NCI-H1048 (cell line): ENCODE measurements around the gene CYP27B1.

Source experiments
- DNase-seq: peaks from one replicate; lab custom pipeline; 2025; lab: John Stamatoyannopoulos, UW

CYP27B1 gene, protein sequence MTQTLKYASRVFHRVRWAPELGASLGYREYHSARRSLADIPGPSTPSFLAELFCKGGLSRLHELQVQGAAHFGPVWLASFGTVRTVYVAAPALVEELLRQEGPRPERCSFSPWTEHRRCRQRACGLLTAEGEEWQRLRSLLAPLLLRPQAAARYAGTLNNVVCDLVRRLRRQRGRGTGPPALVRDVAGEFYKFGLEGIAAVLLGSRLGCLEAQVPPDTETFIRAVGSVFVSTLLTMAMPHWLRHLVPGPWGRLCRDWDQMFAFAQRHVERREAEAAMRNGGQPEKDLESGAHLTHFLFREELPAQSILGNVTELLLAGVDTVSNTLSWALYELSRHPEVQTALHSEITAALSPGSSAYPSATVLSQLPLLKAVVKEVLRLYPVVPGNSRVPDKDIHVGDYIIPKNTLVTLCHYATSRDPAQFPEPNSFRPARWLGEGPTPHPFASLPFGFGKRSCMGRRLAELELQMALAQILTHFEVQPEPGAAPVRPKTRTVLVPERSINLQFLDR

DNA sequence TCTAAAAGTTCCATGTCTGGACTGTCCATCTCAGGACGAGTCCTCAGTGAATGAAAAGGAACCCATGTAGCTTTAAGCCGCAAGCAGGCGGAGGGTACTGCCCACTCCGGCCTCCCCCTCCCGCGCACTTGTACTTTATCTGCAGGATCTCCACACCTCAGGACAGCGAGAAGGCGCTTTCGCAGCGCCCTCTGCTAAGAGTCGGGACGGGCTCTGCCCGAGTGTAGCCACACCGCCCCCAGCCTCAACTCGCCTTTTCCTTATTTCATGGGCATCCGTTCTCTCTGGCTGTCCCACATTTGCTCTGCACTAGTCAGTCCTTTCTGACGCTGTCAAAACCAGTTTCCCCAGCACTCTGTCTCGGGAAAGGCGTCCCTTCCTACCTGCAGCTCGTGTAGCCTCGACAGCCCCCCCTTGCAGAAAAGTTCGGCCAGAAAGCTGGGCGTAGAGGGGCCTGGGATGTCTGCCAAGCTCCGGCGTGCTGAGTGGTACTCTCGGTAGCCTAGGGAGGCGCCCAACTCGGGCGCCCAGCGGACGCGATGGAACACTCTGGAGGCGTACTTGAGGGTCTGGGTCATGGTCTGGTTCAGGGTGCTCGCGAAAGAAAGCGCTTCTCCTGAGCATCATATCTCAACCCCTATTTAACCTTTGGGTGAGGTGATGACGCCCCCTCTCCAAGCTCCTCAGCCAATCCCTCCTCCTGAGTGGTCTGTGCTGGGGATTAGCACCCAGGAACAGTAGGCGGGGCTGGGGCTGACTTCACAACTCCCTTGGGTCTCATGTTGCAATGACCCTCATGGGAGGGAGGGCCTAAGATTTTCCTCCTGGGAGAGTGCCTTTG is at the start of gene CYP27B1:
TSS of gene CYP27B1 (minus strand) at position 615 of the 841 bp plus-strand sequence. CDS start at position 578, 37 bp downstream.
- DNase-seq = no peak

DNA sequence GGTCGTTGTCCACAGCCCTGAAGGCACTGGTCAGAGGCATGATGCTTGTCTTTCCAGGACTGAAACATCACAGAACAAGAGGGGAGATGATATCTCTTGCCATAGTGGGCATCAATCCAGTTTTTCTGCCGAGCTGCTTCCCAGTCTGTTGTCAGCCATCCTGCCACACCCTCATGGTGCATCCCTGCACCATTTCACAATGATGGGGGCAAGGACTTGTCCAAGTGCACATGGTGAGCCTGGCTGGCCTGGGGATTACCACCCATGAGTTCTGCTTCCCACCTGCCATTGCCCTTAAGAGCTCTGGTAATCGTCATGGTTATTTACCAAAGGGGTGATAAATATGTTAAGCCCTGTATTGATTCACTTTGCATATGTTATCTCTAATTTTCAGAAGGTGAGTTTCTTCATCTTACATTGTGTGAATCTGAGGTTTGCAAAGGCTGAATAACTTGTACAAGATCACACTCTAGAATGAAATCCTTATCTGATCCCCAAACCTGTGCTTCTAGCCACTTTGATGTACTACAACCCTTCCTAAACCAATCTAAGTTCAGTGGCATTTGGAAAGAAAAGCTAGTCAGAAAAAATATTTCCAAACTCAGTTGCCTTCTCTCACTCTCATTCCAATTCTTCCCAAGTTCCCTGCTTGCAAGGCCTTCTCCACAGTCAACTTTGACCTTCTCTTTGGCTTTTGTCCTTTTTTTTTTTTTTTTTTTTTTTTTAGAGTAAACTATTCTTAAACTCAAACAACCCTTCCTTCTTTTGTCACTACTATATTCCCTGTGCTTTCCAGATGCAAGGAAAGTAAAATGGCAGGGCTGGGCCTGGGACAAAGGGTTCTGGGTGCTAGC is 49.4 kb upstream of the CYP27B1 start:
- DNase-seq = no peak

DNA sequence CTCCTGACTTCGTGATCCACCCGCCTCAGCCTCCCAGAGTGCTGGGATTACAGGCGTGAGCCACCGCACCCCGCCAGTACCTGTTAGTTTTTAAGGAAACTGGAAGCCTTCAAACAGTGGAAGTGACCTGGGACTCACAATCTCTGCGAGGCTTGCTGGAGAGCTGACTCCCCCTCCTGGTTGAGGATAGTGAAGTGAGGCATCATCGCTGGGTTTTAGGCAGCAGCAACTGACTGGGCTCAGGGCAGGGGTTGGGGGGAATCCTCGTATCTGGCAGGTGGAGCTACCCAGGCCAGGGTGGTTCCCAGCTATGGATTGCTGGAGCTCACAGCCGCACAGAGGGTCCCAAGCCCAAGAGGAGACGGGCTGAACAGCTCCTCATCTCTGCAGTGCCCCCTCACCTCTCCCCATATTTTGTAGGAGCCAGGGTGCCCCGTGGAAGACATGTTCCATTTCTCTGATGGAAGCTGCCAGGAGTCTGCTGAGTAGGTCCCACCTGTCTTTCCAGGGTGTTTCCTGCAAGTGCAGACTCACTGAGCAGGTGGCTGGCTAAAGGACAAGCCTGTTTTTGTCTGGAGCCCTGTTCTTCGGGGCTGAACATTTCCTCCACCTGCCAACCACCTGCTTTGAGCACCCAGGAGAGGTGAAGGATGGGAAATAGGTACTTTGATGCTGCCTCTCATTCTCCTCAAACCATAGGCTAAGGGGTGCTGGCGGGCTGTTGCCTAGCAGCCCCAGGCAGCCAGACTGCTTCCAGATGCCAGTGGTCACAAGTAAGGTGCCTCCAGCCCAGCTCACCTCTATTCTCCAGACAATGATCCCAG is 48.5 kb upstream of the CYP27B1 start:
- DNase-seq = no peak

DNA sequence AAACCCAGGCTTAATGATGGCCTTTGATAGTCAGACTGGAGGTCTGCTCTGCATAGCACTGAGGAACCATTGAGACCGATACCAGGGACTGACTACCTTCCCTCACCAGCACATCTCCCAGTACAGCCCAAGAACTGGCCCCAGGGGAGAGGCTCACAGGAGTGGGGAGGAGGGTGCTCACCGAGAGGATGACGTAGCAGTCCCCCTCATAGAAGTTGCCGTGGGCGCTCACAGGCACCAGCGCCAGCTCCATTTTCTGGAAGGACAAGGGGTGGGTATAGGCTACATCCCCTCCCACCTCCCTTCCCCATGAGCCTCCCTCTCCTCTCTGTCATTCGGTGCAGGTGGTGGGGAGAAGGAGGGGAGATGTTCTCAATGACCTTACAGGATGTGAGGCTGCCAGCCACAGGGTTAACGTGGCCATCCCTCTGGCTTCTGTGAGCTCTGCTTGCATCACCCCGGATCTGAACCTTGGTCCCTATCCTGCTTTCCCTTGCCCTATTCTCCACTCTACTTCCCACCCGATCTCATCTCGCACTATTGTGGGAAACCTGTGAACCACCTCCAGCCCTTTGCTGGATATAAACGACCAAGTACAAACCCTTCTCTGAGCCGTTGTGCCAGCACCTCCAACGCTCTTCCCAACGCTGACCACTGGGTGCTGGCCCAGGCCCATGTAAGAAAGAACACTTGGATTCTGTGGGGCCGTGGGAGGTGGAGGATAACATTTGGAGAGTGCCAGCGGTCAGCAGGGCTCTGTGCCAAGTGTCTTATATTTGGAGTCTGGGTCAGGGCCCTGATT is 47.3 kb upstream of the CYP27B1 start:
- DNase-seq = no peak

DNA sequence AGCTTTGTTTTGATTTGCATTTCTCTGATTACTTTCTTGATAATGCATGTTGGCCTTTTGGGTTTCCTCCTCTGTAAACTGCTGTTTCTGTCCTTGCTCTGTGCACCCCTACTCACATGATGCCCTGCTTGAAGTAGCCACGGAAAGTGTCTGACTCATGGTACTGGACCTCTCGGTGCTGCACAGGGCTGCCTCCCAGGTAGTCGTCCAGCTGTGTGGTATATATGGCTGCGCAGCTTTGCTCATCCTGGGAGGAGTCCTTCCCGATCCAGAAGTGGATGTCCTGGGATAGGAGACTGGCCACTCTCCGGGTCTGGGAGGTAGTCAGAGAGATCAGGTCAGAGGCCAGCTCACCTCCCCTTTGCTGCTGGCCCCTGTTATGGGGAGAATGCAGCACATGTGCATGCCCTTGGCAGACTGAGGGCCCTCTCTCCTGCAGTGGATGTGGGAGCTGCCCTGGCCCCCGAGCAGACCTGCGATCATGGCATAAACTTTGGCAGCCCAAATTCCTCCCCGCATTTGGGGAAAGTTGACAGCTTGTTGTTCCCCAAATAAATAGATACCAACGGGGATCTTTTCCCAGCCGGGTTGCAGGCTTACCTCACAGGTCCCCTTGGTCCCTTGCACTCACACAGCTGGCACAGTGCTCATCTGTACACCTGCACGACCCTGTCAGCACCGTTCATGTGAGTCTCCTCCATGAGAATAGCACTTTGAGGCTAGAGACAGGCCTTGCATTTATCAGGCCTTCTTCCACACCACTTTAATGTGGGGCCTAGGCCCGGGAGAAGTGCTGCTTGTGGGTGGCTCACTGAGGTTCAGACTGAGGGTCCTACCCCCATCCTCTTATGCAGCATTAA is 46.5 kb upstream of the CYP27B1 start:
- DNase-seq = no peak

DNA sequence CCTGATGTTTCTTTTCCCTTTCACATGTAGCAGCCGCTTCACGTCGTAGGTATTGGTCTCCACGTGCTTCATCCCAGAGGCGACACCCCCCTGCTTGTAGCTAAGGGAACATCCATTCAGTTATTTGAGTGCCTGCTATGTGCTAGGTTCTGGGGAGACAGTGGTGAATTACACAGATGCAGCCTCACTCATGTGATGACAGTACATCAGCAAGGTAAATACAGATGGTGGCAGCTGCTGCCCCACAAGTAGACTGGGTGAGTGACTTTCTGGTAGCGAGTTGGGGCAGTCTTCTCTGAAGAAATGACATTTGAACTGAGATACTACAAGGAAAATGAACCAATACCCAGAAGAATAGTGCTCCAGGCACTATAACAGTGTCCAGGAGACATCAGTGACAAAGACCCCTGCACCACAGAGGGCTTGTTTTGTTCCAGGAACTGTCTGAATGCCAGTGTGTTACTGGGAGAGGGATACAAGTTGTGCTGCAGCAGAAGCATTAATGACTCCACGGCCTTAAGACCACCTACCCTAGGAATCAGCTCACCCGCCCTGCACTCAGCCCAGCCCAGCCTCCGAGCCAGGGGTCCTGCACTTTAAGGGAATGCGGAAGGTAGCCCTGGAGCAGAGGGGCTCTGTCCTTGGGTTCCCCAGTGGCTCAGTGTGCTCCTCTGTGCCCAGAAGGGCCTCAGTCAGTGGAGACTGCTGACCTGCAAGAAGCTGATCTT is 44.3 kb upstream of the CYP27B1 start:
- no peak for DNase-seq

DNA sequence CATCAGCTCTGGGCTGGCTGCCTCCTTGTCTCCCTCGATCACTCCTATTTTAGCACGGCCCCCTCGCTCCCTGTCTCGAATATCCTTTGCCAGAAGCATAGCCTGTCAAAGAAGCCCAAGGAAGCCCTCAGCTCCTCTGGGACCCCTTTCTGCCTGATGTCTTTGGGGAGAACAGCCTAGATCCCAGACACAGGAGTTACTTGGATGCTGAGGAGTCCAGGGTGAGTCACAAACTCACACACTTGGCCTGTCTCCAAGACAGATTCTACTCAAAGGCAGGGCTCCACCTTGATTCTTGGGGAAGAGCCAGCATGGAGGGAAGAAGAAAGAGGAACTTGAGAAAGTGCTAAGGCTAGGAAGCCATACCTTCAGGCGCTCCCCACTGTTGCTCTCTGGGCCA is 43.6 kb upstream of the CYP27B1 start:
- DNase-seq = no peak

DNA sequence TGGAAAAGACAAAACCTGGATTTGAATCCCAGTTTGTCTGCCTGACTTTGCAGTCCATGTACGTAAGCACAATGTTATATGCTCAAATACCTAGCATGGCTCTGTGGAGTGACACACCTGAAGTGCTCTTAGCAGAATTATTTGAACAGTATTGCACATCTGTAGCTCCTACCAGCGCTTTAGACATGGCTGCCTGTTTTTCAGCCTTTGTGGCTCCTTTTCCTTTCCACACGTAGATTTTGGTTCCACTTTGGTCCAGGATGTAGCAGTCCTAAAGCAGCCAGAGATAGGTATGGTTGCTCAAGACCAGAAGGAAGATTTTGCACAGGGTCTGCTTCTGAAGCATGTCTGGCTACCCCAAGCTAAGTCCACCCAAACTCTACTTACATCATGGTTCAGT is 42.5 kb upstream of the CYP27B1 start:
- DNase-seq = no peak

DNA sequence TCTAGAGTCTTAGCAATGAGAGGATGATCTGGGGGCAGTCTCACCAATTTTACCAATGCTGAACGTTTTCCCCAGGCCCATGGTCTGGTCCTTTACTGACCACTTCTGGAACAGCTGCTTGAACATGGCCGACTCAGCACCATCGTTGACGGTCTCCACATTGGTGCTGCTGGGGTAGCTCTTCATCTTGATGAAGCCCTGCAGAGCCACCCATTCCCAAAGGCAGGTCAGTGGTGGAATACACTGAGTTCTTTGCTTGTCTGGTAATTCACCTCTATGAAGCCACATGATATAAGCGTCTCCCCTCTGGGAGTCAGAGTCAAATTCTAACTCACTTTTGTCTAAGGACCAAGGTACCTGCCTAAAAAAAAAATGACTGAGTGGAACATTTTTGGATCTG is 41.5 kb upstream of the CYP27B1 start:
- no peak for DNase-seq

DNA sequence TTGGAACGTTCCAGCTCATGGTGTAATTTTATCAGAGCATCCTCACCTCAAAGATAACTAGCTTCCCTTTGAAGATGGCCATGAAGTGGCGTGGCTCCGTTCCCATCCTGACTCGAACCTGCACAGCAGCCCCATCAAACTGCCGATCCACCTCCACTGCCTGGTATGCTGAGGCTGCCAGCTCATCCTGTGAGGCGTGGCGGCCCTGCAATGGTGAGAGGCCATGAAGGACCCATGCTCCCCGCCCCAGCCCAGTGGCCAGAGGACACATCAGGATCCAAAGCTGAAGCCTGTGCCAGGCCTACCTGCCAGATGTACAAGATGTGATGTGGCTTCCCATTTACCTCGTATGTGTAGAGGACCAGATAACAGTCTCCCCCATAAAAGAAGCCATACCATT is 40.4 kb upstream of the CYP27B1 start:
- DNase-seq = no peak

DNA sequence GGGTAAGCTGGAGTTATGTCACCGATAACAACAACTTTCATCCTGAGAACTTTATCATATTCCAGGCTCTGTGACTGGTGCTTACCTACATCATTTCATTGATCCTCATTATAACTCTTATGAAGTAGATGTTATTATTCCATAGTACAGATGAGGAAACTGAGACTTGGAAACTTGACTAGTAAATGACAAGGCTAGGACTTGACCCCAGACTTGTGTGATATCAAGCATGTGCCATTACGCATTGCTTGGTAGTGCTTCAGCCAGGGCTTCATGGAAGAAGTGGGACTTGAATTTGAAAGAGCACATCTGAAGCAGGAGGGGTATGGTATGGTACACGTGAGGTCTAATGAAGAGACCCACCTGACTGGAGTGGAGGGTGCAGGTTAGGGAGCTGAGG is 39.8 kb upstream of the CYP27B1 start:
- DNase-seq = no peak

DNA sequence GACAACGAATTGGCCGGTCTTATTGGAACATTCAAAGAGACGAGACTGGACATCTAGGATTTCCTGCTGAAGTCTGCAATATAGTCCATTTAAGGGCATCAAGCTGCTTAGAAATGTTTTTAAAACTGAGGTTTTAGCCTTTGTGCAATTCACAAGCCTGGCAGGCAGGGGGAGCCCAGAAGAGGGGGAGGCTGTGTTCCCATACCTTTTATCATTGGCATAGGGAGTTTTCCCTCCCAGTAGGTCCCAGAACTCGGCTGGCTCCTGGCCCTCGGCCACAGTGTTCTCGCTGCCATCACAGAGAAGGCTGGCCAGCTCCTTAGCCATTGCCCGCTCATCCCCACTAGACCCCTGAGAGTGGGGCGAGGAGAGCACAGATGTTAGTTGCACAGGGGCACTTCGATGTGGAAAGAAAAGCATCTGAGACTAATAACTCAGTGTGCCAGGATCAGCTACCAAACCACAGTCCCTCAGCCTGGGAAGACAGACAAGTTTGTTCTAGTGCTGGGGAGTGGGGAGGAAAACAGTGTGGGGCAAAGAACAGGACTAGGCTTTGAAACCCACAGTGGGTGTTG is 36.5 kb upstream of the CYP27B1 start:
- no peak for DNase-seq

DNA sequence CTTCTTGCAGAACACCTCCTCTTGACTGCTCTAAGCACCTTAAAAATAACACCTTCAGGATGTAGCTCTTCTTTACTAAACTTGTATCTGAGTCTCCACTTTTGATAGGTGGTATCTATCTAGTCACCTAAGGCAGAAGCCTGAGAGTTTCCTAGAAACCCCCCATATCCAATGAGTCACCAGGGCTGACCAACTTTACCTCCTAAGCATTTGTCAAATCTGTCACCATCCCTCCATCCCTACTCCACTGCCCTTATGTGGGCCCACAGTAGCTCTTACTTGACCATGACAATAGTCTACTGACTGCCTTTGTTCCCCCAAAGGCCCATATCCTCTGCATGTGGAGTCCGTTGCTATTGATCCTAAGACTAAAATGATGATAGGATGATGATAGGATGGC is 35.7 kb upstream of the CYP27B1 start:
- DNase-seq = no peak

DNA sequence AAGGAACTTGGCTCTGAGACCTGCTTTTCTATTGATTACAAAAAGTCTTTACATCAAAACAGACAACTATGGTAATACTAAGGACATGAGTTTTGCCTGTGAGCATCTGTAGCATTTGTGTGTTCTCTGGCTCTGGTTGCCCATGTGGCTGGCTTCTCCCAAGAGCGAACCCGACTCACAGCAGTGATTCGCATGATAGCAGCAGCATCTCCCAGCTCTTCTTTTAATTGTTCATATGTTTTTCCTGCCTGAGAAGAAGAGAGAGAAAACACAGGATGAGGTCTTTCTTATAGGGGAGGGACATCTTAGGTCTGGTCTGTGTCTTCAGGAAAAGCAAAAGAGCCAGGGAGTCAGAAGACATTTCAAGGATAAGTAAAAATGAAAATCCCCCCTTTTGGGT is 34.1 kb upstream of the CYP27B1 start:
- DNase-seq = no peak

DNA sequence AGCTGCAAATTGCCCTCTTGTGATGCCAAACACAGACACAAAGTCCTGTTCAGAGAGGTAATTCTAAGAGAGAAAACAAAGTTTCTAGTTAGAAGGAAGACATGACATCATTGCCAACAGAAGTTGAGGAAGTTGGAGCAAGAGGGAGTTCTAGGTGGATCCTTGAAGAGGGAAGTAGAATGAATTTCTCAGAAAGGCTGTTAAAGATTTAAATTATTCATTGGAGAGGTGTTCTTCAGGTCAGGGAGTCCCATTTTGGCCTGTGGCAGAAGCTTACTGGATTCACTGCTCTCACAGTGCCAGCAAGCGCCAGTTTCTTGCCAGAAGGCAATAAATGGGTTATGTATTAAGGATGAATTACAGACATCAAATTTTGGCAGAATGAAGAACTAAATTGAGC is 31.1 kb upstream of the CYP27B1 start:
- DNase-seq = no peak

DNA sequence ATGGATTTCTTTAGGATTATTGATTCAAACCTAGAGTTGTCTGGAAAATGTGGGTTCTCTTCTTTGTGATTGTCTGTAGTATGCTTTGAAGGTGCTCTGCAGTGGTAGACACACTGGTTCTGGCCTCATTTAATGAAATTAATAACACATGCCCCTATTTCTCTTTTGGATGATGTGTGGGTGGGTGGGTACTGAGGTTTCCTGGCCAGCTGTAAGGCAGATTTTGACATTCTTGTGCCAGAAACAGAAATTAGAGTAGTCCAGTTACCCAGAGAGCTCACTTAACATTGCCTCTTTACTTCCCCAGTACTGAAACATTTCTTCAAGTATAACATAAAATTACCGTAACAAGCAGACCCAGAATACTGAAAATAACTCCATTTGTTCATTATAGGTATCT is 30.1 kb upstream of the CYP27B1 start:
- DNase-seq = no peak

DNA sequence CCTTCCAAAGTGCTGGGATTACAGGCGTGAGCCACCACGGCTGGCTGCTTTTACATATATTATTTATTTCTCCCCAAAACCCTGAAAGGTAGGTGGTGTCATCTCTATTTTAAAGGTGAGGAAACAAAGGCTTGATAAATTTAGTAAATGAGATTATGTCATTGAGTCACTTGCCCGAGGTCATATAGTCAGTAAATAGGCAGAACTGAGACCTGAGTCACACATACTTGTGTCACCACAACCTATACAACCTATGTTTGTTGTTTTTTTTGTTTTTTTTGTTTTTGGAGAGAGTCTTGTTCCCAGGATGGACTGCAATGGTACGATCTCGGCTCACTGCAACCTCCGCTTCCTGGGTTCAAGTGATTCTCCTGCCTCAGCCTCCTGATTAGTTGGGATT is 28.5 kb upstream of the CYP27B1 start:
- DNase-seq = no peak

DNA sequence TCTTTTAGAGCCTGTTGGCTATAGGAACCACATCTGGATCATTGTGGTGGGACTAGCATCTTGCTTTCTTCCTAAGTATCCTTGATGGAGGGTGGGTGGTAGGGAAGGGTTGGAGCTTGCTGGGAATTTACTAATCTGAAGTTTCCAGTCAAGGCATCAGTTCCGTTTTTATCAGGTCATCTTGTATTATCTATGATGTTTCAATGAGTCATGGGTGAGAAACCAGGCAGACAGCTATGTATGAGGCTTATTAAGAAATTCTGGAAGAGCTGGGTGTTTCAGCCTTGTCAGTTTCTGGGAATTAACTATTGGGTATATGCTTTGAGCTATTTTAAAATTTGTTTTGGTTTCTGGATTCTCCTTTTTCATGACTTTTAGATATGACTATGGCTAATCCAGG is 27.0 kb upstream of the CYP27B1 start:
- DNase-seq = no peak
